GM18909 (cell line): ENCODE results near the gene DLG5.

ENCODE experiments used
- ATAC-seq: cut with Tn5 transposase; IDR thresholded peaks from one replicate; pipeline ENCODE4 v1.9.1; 2021; ENCODE audit warnings: mild to moderate bottlenecking; ENCODE audit not compliant: unreplicated experiment, poor library complexity

The DLG5 gene

DNA sequence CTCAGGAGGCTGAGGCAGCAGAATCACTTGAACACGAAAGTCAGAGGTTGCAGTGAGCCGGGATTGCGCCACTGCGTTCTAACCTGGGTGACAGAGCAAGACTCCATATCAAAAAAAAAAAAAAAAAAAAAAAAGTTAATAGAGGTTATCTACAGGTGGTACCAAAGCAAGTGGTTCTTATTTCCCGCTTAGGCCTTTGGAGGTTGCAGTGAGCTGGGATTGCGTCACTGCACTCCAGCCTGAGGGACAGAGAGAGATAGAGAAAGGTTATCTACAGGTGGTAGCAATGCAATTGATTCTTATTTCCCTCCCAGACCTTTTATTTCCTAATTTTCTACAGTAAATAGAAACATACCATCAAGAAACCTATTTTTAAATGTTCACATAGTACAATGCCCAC lies 98.2 kb downstream of the DLG5 start:
- no peak for ATAC-seq

GRCh38 chr10:77827366-77827765 lies 99.2 kb downstream of the DLG5 start:
- no peak for ATAC-seq

DNA sequence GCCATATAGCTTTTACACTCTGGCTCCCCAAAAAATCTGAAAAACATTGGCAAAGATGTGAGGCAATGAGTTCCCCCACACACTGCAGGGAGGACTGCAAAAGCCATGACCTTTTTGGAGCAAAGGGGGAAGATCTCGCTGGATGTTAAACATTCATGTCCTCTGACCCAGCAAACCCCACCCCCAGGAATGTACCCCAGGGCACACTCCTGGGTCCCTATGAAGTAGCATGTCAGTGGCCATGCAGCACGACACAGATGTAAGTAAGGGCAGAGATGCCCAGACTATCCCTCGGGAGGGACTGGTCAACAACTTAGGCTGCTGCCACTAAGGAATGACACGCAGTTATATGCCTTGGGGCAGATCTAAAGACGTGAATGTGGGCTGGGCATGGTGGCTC lies 100.6 kb downstream of the DLG5 start:
- no peak for ATAC-seq

DNA sequence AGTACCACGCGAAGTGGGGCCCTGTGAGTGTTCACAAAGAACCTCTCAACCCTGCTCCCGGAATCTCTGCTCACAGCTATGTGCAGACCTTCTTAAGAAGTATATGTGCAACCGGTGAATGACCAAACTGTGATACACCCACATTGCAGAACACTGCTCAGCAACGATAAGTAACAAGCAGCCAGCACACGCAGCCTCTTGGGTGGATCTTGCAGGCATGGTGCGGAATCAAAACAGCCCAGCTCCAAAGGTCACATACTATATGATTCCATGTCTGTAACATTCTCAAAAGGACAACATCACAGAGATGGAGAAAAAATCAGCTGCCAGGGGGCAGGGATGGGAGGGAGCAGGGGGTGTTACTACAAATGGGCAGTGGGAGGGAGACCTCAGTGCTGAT lies 101.6 kb downstream of the DLG5 start:
- no peak for ATAC-seq

GRCh38 chr10:77823811-77824542 lies 102.6 kb downstream of the DLG5 start:
- no peak for ATAC-seq

GRCh38 chr10:77821551-77821950 lies 105.0 kb downstream of the DLG5 start:
- no peak for ATAC-seq

DNA sequence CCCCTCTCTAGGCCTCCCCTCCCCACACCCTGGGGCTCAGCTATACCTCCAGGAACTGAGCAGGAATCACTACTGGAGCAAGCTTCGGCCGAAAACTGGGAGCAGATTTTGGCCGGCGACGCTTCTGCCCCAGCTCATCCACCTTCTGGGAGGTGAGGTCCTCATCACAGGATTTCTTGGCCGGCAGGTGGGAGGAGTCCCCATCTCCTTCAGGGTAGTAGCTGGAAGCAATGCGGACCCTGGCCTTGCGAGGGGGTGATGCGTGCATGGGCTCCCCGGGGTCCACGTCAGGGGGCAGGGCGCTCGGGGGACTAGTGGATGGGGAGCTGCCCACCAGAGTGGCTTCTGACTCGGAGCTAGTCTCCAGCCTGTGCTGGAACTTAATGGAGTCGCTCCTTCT lies 105.5 kb downstream of the DLG5 start:
- no peak for ATAC-seq

DNA sequence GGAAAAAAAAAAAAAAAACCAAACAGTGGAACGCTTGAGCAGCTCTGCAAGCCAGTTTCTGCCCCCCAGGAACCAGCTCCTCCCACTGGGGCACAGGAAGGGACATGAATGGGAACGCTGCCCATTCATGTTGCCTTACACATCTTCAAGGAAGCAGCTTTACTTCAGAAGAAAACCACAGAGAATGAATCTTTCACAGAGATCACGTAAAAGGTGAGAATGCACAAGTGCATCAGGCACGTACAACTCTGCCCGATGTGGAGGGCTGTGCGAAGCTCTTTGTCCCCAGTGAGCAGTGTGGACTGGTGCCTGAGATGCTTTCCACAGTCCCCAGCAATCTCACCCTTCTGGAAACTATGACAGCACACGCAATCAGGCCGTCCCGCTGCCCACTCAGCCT lies 106.2 kb downstream of the DLG5 start:
- no peak for ATAC-seq

GRCh38 chr10:77819210-77820112 lies 107.1 kb downstream of the DLG5 start:
- no peak for ATAC-seq

- no peak for ATAC-seq
Measured at GRCh38 chr10:77818378-77818777, 108.2 kb downstream of the DLG5 start.

DNA sequence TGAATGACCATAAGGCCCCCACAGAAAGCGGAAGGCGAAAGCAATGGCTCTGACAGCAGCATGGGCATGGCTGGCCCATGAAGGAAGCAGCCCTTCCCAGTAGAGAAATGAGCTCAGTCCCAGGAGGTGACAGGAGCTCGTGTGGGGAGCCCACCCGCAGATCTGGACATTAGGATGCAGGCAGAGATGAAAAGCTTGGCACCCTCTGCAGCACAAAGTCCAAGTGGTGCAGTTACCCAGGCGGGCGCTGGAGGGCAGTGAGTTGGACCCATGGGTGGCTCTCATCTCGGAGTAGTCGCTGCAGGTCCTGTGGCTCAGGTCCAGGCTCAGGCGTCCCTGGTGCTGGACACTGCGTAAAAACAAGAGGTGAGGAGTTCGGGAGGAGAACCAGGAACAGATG lies 109.0 kb downstream of the DLG5 start:
- ATAC-seq, result no peak

- no peak for ATAC-seq
Measured at GRCh38 chr10:77816311-77816710, 110.2 kb downstream of the DLG5 start.

GRCh38 chr10:77812741-77813140 lies 113.8 kb downstream of the DLG5 start:
- no peak for ATAC-seq

DNA sequence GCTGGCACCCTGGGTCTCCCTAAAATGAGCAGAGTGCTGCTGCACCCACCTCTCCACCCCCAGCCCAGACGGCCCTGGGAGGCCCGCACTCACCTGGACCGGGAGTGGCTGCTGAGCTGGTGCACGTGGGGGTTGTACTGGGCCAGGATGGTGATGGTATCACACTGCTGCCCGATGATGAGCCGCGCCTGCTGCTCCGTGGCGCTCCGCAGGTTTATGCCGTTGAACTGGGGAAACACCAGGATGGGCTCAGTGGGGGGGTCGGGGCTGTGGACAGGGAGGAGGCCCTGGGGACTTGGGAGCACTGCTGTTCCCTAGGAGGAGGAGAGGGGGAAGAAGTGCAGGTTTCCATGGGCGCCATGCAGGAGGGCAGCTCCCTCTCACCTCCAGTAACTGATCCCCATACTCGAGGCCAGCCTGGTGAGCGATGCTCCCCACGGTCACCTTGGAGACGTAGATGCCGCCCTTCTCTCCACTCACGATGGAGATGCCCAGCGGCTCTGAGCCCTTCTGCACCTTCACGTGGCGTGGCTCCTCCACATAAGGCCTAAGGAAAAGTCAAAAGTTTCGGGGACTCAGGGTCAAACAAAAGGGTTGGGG lies 114.6 kb downstream of the DLG5 start:
- no peak for ATAC-seq

GRCh38 chr10:77810446-77811335 lies 115.9 kb downstream of the DLG5 start:
- ATAC-seq, result no peak

- no peak for ATAC-seq
Measured at GRCh38 chr10:77809336-77809735, 117.2 kb downstream of the DLG5 start.

GRCh38 chr10:77807706-77808105 lies 118.8 kb downstream of the DLG5 start:
- ATAC-seq, result no peak

GRCh38 chr10:77806511-77807157 lies 119.9 kb downstream of the DLG5 start:
- ATAC-seq, result no peak

GRCh38 chr10:77805676-77806075 lies 120.9 kb downstream of the DLG5 start:
- ATAC-seq, result no peak

DNA sequence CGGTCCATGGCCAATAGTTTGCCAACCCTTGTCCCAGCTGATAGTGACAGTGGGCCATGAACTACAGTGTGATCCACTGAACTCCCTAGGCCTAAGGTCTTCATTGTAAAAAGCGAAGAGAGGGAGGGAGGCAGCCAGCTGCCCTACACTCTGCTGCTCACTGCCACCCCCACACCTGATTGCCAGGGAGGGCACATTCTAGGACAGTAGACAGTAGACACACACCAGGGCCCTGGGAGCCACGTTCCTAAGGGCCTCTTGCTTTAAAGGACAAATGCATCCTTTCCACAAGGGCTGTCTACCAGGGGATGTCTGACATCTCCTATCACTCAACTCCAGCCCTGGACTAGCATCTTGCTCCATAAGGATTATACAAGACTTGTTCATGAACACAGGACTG lies 122.2 kb downstream of the DLG5 start:
- no peak for ATAC-seq
